ENCODE measurements around the gene TENM3.

GRCh38 chr4:182231496-182231895 lies 11.7 kb upstream of the TENM3 start:
- TF ChIP-seq CTCF (IDR thresholded peaks at IDR 0.05; ENCODE audit: insufficient read depth, low read length, poor library complexity, severe bottlenecking) (no peak), EZH2phosphoT487 (conservative IDR thresholded peaks at IDR 0.05; ENCODE audit: low read length) (no peak)
